ENCODE data around the gene C1orf174. TPM values are rescaled to one million over a fixed set of nuclear protein-coding genes. Genes with fewer than 3 reads are reported as not detected.

The C1orf174 gene
- total and polyA plus RNA-seq, 2 experiments from 2014 or later: 17.6 to 22.2 TPM

DNA sequence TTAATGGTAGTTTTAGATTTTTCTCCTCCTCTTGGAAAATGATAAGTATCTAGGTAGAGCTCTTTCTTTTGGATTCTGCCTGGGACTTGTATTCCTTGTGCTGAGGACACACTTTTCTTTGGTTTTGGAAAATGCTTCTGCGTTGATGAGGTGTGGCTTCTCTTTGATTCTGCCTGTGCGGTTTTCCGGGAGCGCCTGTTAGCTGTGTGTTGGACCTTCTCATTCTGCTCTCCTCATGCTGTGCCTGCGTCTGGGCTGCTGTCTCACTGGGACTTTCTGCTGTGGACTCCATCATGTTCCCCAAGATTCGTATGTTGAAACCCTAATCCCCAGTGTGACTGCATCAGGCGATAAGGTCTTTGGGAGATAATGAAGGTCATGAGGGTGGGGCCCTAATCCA lies 21.0 kb downstream of the C1orf174 start:
- no peak overlapping the region for H3K4me3 ChIP-seq
- no peaks in the 10 kb centered on the region for H3K4me1 ChIP-seq (ENCODE audit: low read depth)
- peaks cover 3% of the 10 kb centered on the region for H3K36me3 ChIP-seq
- DNase-seq (ENCODE audit: low read depth in 1 of 2, low spot score in 1 of 2): no peak
- H3K9me3 ChIP-seq (ENCODE audit: low read depth): no peaks in the 10 kb centered on the region
- H3K27me3 ChIP-seq: no peaks in the 10 kb centered on the region
- H3K27ac ChIP-seq: no peak overlapping the region
- TF ChIP-seq, protein P1, sequence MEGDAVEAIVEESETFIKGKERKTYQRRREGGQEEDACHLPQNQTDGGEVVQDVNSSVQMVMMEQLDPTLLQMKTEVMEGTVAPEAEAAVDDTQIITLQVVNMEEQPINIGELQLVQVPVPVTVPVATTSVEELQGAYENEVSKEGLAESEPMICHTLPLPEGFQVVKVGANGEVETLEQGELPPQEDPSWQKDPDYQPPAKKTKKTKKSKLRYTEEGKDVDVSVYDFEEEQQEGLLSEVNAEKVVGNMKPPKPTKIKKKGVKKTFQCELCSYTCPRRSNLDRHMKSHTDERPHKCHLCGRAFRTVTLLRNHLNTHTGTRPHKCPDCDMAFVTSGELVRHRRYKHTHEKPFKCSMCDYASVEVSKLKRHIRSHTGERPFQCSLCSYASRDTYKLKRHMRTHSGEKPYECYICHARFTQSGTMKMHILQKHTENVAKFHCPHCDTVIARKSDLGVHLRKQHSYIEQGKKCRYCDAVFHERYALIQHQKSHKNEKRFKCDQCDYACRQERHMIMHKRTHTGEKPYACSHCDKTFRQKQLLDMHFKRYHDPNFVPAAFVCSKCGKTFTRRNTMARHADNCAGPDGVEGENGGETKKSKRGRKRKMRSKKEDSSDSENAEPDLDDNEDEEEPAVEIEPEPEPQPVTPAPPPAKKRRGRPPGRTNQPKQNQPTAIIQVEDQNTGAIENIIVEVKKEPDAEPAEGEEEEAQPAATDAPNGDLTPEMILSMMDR (IDR thresholded peaks at IDR 0.05; ENCODE audit: low read depth, low read length): no peak

DNA sequence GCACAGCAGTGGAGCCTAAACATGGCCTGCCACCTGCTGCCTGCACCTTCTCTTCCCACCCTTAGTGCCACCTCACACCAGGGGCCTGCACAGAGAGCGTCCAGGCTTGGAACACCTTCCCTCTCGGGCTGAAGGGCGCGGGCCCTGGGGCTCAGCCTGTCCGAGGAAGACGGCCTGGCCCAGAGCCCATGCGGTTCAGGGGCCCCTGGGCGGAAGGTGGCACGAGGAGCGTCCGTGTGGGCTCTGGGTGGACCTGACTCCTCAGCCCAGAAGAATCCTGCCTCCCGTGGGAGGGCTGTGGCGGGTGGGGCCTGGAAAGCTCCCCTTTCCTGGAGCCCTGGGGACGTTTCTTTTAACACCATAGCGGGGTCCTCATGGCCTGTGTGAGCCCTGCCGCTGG lies 23.4 kb downstream of the C1orf174 start:
- TF ChIP-seq, protein P1 (IDR thresholded peaks at IDR 0.05; ENCODE audit: low read depth, low read length): no peak
- Histone ChIP-seq H3K4me3 (no peak overlapping the region), H3K27me3 (no peaks in the 10 kb centered on the region), H3K9me3 (ENCODE audit: low read depth) (no peaks in the 10 kb centered on the region), H3K36me3 (peaks cover 3% of the 10 kb centered on the region), H3K4me1 (ENCODE audit: low read depth) (no peaks in the 10 kb centered on the region), H3K27ac (no peak overlapping the region)
- DNase-seq (ENCODE audit: low read depth in 1 of 2, low spot score in 1 of 2): no peak

DNA sequence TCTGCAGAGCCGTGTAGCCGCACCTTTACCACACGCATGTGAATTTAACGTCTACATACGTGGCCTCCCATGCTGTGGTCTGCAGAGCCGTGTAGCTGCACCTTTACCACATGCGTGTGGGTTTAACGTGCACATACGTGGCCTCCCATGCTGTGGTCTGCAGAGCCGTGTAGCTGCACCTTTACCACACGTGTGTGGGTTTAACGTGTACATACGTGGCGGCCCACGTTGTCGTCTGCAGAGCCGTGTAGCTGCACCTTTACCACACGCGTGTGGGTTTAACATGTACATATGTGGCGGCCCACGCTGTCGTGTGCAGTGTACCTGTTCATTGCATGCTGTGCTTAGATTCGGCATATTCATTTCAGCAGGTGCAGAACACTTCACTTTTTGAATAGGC lies 25.3 kb downstream of the C1orf174 start:
- TF ChIP-seq, protein P1 (IDR thresholded peaks at IDR 0.05; ENCODE audit: low read depth, low read length): no peak

GRCh38 chr1:3872546-3872945 lies 27.5 kb downstream of the C1orf174 start:
- DNase-seq (ENCODE audit: low read depth in 1 of 2, low spot score in 1 of 2): no peak
- Histone ChIP-seq H3K4me3 (no peak overlapping the region), H3K4me1 (ENCODE audit: low read depth) (no peaks in the 10 kb centered on the region), H3K36me3 (peaks cover 3% of the 10 kb centered on the region), H3K9me3 (ENCODE audit: low read depth) (no peaks in the 10 kb centered on the region), H3K27ac (no peak overlapping the region), H3K27me3 (no peaks in the 10 kb centered on the region)
- TF ChIP-seq, protein P1 (IDR thresholded peaks at IDR 0.05; ENCODE audit: low read depth, low read length): no peak

More for the DNA sequence above, 25.3 kb downstream of the C1orf174 start:
- Histone ChIP-seq H3K9me3 (ENCODE audit: low read depth) (no peaks in the 10 kb centered on the region), H3K4me3 (no peak overlapping the region), H3K27me3 (no peaks in the 10 kb centered on the region), H3K27ac (no peak overlapping the region), H3K36me3 (peaks cover 3% of the 10 kb centered on the region), H3K4me1 (ENCODE audit: low read depth) (no peaks in the 10 kb centered on the region)
- DNase-seq (ENCODE audit: low read depth in 1 of 2, low spot score in 1 of 2): no peak

DNA sequence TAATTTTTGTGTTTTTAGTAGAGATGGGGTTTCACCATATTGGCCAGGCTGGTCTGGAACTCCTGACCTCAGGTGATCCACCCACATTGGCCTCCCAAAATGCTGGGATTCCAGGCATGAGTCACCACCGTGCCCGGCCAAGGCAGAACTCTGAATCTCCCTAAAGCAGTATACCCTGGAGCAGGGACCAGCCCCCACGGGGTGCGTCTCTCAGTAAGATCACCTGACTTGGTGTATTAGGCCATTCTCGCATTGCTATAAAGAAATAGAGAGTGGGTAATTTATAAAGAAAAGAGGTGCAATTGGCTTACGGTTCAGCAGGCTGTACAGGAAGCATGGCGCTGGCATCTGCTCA lies 28.6 kb downstream of the C1orf174 start:
- no peaks in the 10 kb centered on the region for H3K9me3 ChIP-seq (ENCODE audit: low read depth)
- no peak overlapping the region for H3K4me3 ChIP-seq
- DNase-seq (ENCODE audit: low read depth in 1 of 2, low spot score in 1 of 2): no peak
- H3K4me1 ChIP-seq (ENCODE audit: low read depth): no peaks in the 10 kb centered on the region
- TF ChIP-seq, protein P1 (IDR thresholded peaks at IDR 0.05; ENCODE audit: low read depth, low read length): no peak
- peaks cover 3% of the 10 kb centered on the region for H3K36me3 ChIP-seq
- no peaks in the 10 kb centered on the region for H3K27me3 ChIP-seq
- no peak overlapping the region for H3K27ac ChIP-seq

Data from cardiac muscle cell (in vitro differentiated cells and primary cell).